ENCODE data around the gene FGD4. TPM values are rescaled to one million over a fixed set of nuclear protein-coding genes. Genes with fewer than 3 reads are reported as not detected.
"Not testable (repeated sequence)": the region's sequence is repeated elsewhere in the genome, so short reads cannot be mapped to it uniquely, and the experiment has no call there.

FGD4 gene
- total RNA-seq, 2 experiments from 2014 or later, result 0.34 to 0.45 TPM

DNA sequence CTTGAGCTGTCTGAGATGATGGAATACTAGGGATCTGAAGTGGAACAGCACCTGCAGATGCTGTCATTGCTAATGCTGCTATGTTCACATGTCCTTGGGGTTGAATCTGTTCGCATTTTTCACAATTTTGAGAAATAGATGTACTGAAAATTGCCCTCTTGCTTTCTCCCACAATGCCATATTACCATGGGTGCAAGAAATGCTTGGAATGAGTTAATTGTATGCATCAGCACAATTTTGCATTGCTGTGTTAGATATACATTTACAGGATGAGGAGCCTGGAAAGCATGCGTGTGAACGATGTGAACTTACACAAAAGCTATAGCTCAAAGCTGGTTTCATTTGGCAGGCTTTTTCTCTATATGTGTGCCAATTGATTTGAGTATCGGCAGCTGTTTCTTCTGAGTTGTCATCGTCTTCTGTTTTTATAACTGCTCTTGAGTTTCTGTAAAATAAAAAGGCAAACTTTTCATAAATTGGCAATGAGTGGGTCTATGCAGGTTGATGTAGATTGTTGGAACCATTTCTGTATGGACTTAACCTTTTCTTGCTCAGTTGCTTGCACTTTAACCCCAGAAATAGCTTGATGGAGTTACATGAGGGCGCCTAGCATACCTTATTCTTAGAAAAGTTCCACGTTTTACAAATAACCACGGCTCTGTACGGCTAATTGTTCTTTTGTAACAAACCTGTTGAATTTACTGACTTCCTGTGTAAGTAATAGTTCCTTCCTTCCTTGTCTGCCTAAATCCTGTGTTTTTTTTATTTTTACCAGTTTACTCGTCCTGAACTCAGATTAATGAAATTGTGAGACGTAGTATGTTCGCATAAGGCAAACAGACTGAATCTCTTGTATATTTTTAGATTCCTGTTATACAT lies 105.9 kb downstream of the FGD4 start:
- Mint-ChIP-seq H3K4me1 (no peaks in the 10 kb centered on the region), H3K9me3 (no peaks in the 10 kb centered on the region), H3K4me3 (no peak overlapping the region), H3K27me3 (no peaks in the 10 kb centered on the region), H3K36me3 (no peaks in the 10 kb centered on the region), H3K27ac (no peak overlapping the region)
- DNase-seq, result no peak

DNA sequence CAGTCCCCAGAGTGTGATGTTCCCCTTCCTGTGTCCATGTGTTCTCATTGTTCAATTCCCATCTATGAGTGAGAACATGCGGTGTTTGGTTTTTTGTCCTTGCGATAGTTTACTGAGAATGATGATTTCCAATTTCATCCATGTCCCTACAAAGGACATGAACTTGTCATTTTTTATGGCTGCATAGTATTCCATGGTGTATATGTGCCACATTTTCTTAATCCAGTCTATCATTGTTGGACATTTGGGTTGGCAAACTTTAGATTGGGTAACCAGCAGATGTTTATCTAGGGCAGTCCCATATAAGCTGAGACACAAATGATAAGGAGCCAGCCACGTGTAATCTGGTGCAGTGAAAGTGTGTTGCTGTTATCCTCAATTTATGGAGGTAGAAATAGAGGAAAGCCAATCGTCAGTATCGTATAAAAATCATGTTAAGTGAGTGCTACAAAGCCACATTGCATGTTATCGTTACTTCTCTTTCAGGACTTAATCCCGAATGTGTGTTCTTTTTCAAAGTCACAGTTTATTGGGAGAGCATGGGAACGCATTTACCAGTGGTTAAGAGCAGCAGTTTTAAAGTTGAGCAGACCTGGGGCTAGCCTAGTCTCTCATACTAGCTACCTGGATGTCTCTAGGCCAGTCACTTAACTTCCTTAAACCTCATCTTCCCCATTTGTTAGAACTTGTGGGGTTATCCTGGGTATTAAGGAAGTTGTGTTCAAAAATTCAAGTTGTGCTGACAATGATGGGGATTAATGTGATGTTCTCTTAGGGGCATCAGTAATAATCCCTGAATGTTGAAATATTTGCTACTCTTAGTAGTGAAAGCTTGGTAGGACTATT lies 108.0 kb downstream of the FGD4 start:
- not testable (repeated sequence) for H3K27ac Mint-ChIP-seq, H3K27me3 Mint-ChIP-seq, H3K36me3 Mint-ChIP-seq, H3K9me3 Mint-ChIP-seq, DNase-seq, H3K4me3 Mint-ChIP-seq, H3K4me1 Mint-ChIP-seq

DNA sequence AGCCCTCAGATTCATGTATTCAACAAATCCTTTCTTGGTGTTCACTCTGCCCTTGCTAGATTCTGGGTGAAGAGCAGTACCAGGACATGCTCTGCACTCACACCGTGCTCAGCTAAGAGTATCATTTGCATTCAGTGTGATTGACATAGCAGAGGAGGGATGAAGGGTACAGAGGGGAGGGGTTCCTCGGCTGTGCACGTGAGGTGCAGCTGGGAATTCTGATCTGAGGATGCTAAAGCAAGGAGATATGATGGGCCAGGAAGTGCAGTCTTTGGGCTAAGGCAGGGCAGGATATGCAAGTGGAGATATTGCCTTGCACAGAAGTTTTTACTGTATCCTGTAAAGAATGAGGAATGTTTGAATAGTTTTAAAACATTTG lies 108.6 kb downstream of the FGD4 start:
- no peak for DNase-seq
- Mint-ChIP-seq H3K36me3 (no peaks in the 10 kb centered on the region), H3K9me3 (no peaks in the 10 kb centered on the region), H3K27me3 (no peaks in the 10 kb centered on the region), H3K4me1 (no peaks in the 10 kb centered on the region), H3K4me3 (no peak overlapping the region), H3K27ac (no peak overlapping the region)

DNA sequence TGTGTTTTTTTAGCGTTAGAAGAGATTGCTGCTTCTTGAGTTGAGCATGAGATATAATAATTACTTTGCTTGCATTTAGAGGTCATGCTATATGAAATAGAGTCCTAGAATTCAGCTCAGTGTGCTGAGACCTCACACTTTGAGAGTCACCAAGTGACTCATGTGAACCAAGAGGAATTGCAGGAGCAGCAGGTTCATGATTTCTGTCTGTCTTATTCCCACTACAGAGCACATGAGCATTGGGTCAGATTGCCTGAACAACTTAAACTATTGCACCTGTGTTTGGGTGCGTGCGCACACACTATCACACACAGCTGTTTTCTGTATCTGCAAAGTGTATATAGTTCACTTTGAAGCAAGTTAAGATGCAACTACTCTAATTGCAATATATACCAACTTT lies 109.3 kb downstream of the FGD4 start:
- H3K27ac Mint-ChIP-seq, result no peak overlapping the region
- no peaks in the 10 kb centered on the region for H3K27me3 Mint-ChIP-seq
- no peaks in the 10 kb centered on the region for H3K4me1 Mint-ChIP-seq
- H3K9me3 Mint-ChIP-seq, result no peaks in the 10 kb centered on the region
- no peak overlapping the region for H3K4me3 Mint-ChIP-seq
- no peak for DNase-seq
- H3K36me3 Mint-ChIP-seq, result no peaks in the 10 kb centered on the region

DNA sequence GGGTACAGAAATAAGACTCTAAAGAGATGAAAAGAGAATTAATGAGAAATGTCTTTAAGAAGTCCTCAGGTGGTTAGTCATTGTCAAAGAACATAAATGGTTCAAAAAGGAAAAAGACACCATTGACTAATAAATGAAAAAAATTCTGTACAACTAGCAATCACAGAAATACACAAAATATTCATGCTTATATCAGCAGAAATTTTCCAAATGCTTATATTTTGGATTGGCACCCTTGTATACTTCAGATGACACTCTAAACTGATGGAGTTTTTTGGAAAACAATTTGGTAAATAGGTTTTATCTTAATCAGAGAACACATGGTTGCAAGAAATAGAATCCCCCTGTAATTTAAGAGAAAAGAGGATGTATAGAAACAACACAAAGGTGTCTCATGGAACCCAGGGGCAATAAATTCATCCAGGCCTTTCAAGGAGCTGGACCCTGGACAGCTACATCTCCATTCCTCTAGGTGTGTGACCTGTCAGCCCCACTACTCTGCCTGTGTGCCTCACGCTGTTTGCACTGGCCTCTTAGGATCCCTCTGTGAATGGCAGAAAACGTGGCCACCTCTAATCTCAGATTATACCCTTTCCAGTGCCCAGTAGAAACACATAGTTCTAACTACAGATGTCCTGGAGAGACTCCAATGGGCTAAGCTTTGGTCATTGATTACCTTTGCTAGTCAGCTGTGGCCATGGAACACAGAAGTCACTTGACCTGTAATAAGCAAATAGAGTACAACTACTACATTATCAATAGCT lies 110.2 kb downstream of the FGD4 start:
- H3K4me3 Mint-ChIP-seq, result no peak overlapping the region
- H3K27ac Mint-ChIP-seq, result no peak overlapping the region
- no peaks in the 10 kb centered on the region for H3K4me1 Mint-ChIP-seq
- DNase-seq, result no peak
- H3K36me3 Mint-ChIP-seq, result no peaks in the 10 kb centered on the region
- no peaks in the 10 kb centered on the region for H3K27me3 Mint-ChIP-seq
- no peaks in the 10 kb centered on the region for H3K9me3 Mint-ChIP-seq

DNA sequence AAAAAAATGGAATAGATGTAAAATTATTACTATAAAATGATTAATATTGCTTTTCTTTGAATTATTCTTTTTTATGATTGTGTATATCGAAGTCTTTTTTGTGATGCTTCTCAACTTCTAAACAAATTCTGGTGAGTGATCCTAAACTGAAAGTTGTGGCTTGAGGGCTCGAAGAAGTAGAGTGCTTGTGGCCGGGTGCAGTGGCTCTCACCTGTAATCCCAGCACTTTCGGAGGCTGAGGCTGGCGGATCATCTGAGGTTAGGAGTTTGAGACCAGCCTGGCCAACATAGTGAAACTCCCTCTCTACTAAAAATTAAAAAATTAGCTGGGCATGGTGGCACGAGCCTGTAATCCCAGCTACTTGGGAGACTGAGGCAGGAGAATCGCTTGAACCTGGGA lies 112.6 kb downstream of the FGD4 start:
- H3K36me3 Mint-ChIP-seq, H3K4me3 Mint-ChIP-seq, DNase-seq, H3K27me3 Mint-ChIP-seq, H3K4me1 Mint-ChIP-seq, H3K9me3 Mint-ChIP-seq, H3K27ac Mint-ChIP-seq: not testable (repeated sequence)

DNA sequence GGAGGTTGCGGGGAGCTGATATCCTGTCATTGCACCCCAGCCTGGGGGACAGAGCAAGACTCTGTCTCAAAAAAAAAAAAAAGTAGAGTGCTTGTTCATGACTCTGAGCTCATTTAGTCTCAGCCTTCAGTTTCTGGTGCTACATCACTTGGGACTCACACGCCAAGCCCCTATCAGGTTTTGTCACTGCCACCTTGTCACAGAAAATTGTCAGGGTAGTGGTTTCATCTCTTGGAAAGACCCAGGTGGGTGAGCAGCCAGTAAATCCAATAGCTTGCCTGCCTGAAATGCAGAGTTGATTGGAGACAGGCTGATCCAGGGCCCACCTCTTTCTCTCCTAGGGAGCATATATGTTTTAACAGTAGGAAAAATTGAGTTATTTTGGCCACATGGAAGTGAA lies 113.0 kb downstream of the FGD4 start:
- no peaks in the 10 kb centered on the region for H3K4me1 Mint-ChIP-seq
- DNase-seq, result no peak

DNA sequence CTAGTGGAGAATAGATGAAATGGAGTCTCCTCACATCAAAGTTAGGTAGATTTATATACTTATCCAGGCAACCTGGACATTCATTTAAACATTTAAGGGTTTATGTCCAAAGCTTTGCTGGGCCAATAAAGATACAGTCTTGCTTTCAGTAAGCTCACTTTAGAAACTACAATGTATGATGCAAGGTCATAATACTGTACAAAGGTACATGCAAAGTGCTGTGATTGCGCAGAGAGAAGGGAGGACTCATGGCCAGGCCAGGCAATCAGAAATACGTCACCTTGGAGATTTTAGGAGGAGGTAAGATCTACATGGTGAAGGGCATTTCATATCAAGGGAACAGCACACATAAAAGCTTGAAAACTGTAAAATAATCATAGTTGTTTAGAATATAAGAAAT lies 113.6 kb downstream of the FGD4 start:
- no peak for DNase-seq
- Mint-ChIP-seq H3K27me3 (no peaks in the 10 kb centered on the region), H3K27ac (no peak overlapping the region), H3K36me3 (no peaks in the 10 kb centered on the region), H3K4me3 (no peak overlapping the region), H3K4me1 (no peaks in the 10 kb centered on the region), H3K9me3 (no peaks in the 10 kb centered on the region)

More for the DNA sequence above, 113.0 kb downstream of the FGD4 start:
- Mint-ChIP-seq H3K9me3 (no peaks in the 10 kb centered on the region), H3K27me3 (no peaks in the 10 kb centered on the region), H3K4me3 (no peak overlapping the region), H3K36me3 (no peaks in the 10 kb centered on the region), H3K27ac (no peak overlapping the region)

DNA sequence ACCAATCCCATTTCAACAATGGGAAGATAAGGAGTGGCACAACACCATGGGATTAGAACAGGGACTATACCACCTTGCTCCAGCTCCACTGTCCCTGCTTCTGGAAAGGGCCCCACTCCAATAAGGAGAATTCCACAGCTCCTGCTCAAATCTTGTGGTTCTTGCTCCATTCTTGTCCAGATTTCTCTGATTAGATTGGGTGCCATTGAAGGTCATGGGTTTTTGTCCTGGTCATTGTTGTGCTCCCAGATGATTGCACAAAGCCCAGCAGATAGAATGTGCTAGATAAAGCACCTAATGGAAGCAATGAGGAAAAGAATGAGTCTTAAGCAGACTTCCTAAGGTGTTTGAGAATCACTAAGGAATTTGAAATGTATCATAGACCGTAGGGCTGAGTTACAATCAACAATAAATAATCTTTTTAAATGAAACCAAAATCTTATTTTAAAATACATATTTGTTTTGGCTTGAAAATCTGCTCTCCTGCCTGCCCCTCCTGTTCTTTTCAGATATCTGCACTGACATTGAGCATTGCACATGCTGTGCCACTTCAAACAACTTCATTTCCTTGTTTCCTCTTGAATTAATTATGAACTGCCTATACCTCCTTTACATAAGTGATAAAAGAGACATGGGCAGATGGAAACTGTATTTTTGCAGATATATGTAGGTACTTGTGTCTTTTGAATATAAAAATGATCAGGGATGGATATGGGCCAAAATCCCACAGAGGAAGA lies 115.9 kb downstream of the FGD4 start:
- no peaks in the 10 kb centered on the region for H3K4me1 Mint-ChIP-seq
- H3K36me3 Mint-ChIP-seq, result no peaks in the 10 kb centered on the region
- no peak overlapping the region for H3K27ac Mint-ChIP-seq
- H3K27me3 Mint-ChIP-seq, result no peaks in the 10 kb centered on the region
- no peak overlapping the region for H3K4me3 Mint-ChIP-seq
- no peak for DNase-seq
- H3K9me3 Mint-ChIP-seq, result no peaks in the 10 kb centered on the region

DNA sequence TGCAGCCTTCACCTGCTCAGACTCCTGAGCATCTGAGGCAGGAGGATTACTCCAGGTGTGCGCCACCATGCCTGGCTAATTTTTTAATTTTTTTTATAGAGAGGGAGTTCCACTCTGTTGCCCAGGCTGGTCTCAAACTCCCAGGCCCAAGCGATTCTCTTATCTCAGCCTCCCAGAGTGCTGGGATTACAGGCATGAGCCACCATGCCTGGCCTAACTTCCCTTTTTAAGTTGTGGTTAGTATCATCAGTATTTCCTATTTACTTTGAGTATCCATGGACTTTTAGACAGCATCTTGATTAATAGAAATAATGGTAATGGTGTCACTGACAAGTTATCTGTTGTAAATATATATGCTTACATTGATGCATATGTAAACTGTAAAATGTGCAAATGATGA lies 116.9 kb downstream of the FGD4 start:
- Mint-ChIP-seq H3K9me3 (no peaks in the 10 kb centered on the region), H3K36me3 (no peaks in the 10 kb centered on the region), H3K27me3 (no peaks in the 10 kb centered on the region), H3K4me1 (no peaks in the 10 kb centered on the region), H3K4me3 (no peak overlapping the region), H3K27ac (no peak overlapping the region)
- no peak for DNase-seq

DNA sequence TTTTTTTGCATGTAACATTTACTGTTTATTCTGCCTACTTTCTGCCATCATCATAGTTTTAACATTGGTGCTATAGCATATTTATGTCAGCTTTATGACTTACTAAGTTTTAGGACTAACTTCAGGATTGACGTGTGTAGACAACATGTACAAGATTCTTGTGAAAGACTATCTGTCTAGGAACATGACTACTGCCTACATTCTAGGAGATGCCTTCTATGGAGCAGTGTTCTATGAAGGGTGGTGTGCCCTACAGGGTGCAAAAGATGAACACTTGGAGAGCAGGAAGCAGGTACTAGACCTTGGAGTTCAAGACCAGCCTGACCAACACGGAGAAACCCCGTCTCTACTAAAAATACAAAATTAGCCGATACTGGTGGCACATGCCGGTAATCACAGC lies 118.6 kb downstream of the FGD4 start:
- DNase-seq, result no peak
- no peak overlapping the region for H3K27ac Mint-ChIP-seq
- no peak overlapping the region for H3K4me3 Mint-ChIP-seq
- H3K27me3 Mint-ChIP-seq, result no peaks in the 10 kb centered on the region
- peaks cover 9% of the 10 kb centered on the region for H3K4me1 Mint-ChIP-seq
- no peaks in the 10 kb centered on the region for H3K36me3 Mint-ChIP-seq
- no peaks in the 10 kb centered on the region for H3K9me3 Mint-ChIP-seq

DNA sequence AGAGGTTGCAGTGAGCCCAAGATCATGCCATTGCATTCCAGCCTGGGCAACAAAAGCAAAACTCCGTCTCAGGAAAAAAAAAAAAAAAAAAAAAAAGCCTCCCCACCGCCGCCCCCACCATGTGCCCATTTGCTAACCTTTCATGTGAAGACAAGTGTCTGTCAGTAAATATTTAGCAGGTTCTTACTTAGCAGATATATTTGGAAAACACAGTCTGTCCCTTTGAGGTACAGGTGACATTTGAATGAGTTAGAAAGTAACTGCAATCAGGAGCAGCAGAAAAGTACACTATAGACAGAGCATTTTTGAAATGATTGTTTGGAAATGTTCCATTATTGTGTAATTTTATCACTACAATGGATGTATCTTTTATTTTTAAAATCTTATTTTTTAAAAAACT lies 119.7 kb downstream of the FGD4 start:
- Mint-ChIP-seq H3K4me3 (no peak overlapping the region), H3K27ac (no peak overlapping the region), H3K36me3 (no peaks in the 10 kb centered on the region), H3K27me3 (no peaks in the 10 kb centered on the region), H3K4me1 (peaks cover 11% of the 10 kb centered on the region), H3K9me3 (no peaks in the 10 kb centered on the region)
- no peak for DNase-seq

DNA sequence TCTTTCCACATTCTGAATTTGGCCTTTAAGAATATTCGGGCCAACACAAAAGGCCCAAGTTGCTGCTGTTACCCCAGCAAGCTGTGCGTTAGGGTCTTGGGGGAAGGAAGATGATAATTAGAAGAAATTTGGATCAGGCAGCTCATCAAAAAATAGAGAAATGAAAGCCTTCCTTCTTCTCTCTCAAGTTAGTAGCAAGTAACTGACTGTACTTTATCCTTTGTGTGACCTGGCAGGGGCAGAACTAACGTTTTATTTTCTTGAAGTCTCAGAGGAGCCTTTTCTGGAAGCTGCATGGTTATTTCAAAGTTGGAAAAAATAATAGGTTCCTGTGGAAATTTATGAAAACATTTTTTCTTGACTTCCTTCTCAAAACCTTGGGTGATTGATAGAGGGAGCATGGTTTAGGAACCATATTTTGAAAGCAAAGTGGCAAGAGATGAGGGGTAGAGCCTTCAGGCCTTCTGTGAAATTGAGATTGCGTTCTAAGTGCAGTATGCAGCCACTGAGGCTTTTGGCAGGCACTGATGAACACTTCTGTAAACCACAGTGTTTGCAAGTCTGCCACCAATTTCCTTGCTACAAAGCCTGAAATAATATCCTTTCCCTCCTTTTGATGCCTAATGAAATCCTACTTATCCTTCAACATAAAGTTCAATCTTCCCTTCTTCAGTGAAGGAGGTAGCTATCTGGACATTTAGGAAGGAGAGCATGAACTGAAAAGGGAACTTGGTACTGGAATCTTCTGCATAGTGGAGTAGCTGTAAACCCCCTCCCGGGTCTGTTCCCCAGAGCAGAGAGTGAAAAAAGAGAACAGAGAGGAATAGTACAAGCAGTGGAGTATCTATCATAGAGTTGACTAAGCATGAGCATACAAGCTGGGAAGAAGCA lies 123.2 kb downstream of the FGD4 start:
- H3K27ac Mint-ChIP-seq, result peak overlapping the region; percentile 8
- H3K27me3 Mint-ChIP-seq, result no peaks in the 10 kb centered on the region
- peaks cover 11% of the 10 kb centered on the region for H3K4me1 Mint-ChIP-seq
- no peak overlapping the region for H3K4me3 Mint-ChIP-seq
- no peaks in the 10 kb centered on the region for H3K36me3 Mint-ChIP-seq
- DNase-seq, result no peak
- H3K9me3 Mint-ChIP-seq, result no peaks in the 10 kb centered on the region

DNA sequence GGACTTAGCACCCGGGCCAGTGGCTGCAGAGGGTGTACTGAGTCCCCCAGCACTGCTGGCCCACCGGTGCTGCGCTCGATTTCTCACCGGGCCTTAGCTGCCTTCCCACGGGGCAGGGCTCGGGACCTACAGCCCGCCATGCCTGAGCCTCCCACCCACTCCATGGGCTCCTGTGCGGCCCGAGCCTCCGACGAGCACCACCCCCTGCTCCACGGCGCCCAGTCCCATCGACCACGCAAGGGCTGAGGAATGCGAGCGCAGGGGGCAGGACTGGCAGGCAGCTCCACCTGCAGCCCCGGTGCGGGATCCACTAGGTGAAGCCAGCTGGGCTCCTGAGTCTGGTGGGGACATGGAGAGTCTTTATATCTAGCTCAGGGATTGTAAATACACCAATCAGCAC lies 126.4 kb downstream of the FGD4 start:
- not testable (repeated sequence) for DNase-seq, H3K36me3 Mint-ChIP-seq, H3K4me3 Mint-ChIP-seq, H3K27me3 Mint-ChIP-seq, H3K27ac Mint-ChIP-seq, H3K9me3 Mint-ChIP-seq
- peaks cover 11% of the 10 kb centered on the region for H3K4me1 Mint-ChIP-seq

All from activated naive CD8-positive, alpha-beta T cell treated with anti-CD3 and anti-CD28 coated beads for 36 hours (primary cell).